Activated T-helper 1 cell treated with anti-CD3 and anti-CD28 coated beads, Interleukin-2, amount 50 U/mL, for 16 hours (primary cell): ENCODE results near the gene MATN3.

ENCODE experiments used
- DNase-seq, 2 donors: peaks; one replicate each; pipeline ENCODE4 v3.0.0-alpha.2; 2020; ENCODE audit warnings: low read depth in 1 of 2, low spot score in 1 of 2

The MATN3 gene

GRCh38 chr2:20037660-20038059, 25.2 kb upstream of the MATN3 start:
- DNase-seq: no peak

GRCh38 chr2:20035955-20036666, 23.6 kb upstream of the MATN3 start:
- no peak for DNase-seq

- DNase-seq: no peak
Measured at GRCh38 chr2:20034821-20035220, 22.4 kb upstream of the MATN3 start.

- no peak for DNase-seq
Measured at GRCh38 chr2:20034218-20034617, 21.8 kb upstream of the MATN3 start.

- DNase-seq: no peak
Measured at GRCh38 chr2:20033322-20033721, 20.9 kb upstream of the MATN3 start.

- DNase-seq: no peak
Measured at GRCh38 chr2:20030224-20030623, 17.8 kb upstream of the MATN3 start.

GRCh38 chr2:20027705-20028434, 15.4 kb upstream of the MATN3 start:
- DNase-seq: no peak

GRCh38 chr2:20027260-20027677, 14.8 kb upstream of the MATN3 start:
- DNase-seq: no peak

- no peak for DNase-seq
Measured at GRCh38 chr2:20025065-20025786, 12.8 kb upstream of the MATN3 start.

GRCh38 chr2:20023688-20024087, 11.2 kb upstream of the MATN3 start:
- no peak for DNase-seq

- DNase-seq: no peak
Measured at GRCh38 chr2:20021405-20022009, 9.0 kb upstream of the MATN3 start.

- no peak for DNase-seq
Measured at GRCh38 chr2:20019747-20020146, 7.3 kb upstream of the MATN3 start.

GRCh38 chr2:20018601-20019152, 6.2 kb upstream of the MATN3 start:
- DNase-seq: no peak

- no peak for DNase-seq
Measured at GRCh38 chr2:20016346-20016745, 3.9 kb upstream of the MATN3 start.

GRCh38 chr2:20015482-20016083, 3.1 kb upstream of the MATN3 start:
- no peak for DNase-seq

GRCh38 chr2:20013126-20013849, 820 bp upstream of the MATN3 start:
- no peak for DNase-seq

- no peak for DNase-seq
Measured at GRCh38 chr2:20012032-20012281, 511 bp downstream of the MATN3 start.

GRCh38 chr2:20011276-20012031, 1.0 kb downstream of the MATN3 start:
- DNase-seq: no peak

- no peak for DNase-seq
Measured at GRCh38 chr2:20008703-20009102, 3.8 kb downstream of the MATN3 start.
